ENCODE data around the gene GLCCI1. TPM values are rescaled to one million over a fixed set of nuclear protein-coding genes. Genes with fewer than 3 reads are reported as not detected.

GLCCI1 gene
- total and polyA plus RNA-seq, 2 of the 8 experiments (the other 6 are each of a cell fraction or from before 2014, with no cell fraction given), result 12.4 to 27.7 TPM

DNA sequence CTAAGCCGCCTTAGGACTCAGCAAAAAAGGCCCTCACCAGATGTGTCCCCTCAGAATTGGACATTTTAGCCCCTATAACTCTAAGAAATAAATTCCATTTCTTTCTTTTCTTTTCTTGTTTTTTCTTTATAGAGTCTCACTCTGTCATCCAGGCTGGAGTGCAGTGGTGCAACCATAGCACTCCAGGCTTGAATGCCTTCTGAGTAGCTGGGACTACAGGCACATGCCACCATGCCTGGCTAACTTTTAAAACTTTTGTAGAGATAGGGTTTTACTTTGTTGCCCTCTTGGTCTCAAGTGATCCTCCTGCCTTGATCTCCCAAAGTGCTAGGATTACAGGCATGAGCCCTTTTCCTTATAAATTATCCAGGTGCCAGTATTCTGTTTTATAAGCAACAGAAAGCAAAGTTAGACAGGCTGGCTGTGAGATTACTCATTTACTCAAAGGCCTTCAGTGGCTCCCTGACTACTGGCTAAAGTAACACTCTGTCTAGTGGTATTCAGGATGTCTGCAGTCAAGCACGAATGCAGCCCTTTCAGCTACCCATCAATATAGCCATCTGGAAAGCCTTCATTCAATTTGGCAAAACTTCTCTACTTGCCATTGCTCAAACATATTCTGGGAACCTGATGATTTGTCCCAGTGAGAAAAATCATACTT lies 164.7 kb downstream of the GLCCI1 start (continued):
- TF ChIP-seq, protein P1, sequence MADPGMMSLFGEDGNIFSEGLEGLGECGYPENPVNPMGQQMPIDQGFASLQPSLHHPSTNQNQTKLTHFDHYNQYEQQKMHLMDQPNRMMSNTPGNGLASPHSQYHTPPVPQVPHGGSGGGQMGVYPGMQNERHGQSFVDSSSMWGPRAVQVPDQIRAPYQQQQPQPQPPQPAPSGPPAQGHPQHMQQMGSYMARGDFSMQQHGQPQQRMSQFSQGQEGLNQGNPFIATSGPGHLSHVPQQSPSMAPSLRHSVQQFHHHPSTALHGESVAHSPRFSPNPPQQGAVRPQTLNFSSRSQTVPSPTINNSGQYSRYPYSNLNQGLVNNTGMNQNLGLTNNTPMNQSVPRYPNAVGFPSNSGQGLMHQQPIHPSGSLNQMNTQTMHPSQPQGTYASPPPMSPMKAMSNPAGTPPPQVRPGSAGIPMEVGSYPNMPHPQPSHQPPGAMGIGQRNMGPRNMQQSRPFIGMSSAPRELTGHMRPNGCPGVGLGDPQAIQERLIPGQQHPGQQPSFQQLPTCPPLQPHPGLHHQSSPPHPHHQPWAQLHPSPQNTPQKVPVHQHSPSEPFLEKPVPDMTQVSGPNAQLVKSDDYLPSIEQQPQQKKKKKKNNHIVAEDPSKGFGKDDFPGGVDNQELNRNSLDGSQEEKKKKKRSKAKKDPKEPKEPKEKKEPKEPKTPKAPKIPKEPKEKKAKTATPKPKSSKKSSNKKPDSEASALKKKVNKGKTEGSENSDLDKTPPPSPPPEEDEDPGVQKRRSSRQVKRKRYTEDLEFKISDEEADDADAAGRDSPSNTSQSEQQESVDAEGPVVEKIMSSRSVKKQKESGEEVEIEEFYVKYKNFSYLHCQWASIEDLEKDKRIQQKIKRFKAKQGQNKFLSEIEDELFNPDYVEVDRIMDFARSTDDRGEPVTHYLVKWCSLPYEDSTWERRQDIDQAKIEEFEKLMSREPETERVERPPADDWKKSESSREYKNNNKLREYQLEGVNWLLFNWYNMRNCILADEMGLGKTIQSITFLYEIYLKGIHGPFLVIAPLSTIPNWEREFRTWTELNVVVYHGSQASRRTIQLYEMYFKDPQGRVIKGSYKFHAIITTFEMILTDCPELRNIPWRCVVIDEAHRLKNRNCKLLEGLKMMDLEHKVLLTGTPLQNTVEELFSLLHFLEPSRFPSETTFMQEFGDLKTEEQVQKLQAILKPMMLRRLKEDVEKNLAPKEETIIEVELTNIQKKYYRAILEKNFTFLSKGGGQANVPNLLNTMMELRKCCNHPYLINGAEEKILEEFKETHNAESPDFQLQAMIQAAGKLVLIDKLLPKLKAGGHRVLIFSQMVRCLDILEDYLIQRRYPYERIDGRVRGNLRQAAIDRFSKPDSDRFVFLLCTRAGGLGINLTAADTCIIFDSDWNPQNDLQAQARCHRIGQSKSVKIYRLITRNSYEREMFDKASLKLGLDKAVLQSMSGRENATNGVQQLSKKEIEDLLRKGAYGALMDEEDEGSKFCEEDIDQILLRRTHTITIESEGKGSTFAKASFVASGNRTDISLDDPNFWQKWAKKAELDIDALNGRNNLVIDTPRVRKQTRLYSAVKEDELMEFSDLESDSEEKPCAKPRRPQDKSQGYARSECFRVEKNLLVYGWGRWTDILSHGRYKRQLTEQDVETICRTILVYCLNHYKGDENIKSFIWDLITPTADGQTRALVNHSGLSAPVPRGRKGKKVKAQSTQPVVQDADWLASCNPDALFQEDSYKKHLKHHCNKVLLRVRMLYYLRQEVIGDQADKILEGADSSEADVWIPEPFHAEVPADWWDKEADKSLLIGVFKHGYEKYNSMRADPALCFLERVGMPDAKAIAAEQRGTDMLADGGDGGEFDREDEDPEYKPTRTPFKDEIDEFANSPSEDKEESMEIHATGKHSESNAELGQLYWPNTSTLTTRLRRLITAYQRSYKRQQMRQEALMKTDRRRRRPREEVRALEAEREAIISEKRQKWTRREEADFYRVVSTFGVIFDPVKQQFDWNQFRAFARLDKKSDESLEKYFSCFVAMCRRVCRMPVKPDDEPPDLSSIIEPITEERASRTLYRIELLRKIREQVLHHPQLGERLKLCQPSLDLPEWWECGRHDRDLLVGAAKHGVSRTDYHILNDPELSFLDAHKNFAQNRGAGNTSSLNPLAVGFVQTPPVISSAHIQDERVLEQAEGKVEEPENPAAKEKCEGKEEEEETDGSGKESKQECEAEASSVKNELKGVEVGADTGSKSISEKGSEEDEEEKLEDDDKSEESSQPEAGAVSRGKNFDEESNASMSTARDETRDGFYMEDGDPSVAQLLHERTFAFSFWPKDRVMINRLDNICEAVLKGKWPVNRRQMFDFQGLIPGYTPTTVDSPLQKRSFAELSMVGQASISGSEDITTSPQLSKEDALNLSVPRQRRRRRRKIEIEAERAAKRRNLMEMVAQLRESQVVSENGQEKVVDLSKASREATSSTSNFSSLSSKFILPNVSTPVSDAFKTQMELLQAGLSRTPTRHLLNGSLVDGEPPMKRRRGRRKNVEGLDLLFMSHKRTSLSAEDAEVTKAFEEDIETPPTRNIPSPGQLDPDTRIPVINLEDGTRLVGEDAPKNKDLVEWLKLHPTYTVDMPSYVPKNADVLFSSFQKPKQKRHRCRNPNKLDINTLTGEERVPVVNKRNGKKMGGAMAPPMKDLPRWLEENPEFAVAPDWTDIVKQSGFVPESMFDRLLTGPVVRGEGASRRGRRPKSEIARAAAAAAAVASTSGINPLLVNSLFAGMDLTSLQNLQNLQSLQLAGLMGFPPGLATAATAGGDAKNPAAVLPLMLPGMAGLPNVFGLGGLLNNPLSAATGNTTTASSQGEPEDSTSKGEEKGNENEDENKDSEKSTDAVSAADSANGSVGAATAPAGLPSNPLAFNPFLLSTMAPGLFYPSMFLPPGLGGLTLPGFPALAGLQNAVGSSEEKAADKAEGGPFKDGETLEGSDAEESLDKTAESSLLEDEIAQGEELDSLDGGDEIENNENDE (IDR thresholded peaks at IDR 0.05; ENCODE audit: insufficient replicate concordance, low read length), result no peak
- TF ChIP-seq SIX5 (IDR thresholded peaks at IDR 0.05; ENCODE audit: low read depth, low read length) (no peak), RNF2 (IDR thresholded peaks at IDR 0.05; ENCODE audit: borderline replicate concordance, low read depth, low read length, missing control alignments, poor library complexity, severe bottlenecking) (no peak), TAF7 (optimal IDR thresholded peaks at IDR 0.05; ENCODE audit: borderline replicate concordance, low read depth, low read length) (no peak), ZNF274 (IDR thresholded peaks at IDR 0.05; ENCODE audit: borderline replicate concordance, extremely low read depth, low read length) (no peak), NANOG (IDR thresholded peaks at IDR 0.05; ENCODE audit: insufficient read depth, low read depth, low read length, poor library complexity, severe bottlenecking) (no peak), CTBP2 (IDR thresholded peaks at IDR 0.05; ENCODE audit: borderline replicate concordance, insufficient read depth, insufficient read length, low read length) (no peak), MAFK (IDR thresholded peaks at IDR 0.05; ENCODE audit: low read depth, low read length) (no peak)
- TF ChIP-seq, protein P2, sequence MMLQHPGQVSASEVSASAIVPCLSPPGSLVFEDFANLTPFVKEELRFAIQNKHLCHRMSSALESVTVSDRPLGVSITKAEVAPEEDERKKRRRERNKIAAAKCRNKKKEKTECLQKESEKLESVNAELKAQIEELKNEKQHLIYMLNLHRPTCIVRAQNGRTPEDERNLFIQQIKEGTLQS (IDR thresholded peaks at IDR 0.05; ENCODE audit: insufficient read depth, low read depth, low read length), result no peak
